HL-60 (cell line): ENCODE measurements around the gene SRPX2.

ENCODE experiments used
- DNase-seq, 2 experiments: peaks; one replicate each; pipeline ENCODE4 v3.0.0-alpha.2; 2010 to 2020; ENCODE audit warnings: low read depth in 1 of 2, low spot score in 1 of 2
- H3K27ac ChIP-seq: fragments of 250-450 bp; sonication (Bioruptor Pico); replicated peaks from 2 replicates; pipeline ENCODE4 v1.5.1; 2020; ENCODE audit warnings: mild to moderate bottlenecking, moderate library complexity
- H3K27me3 ChIP-seq: fragments of 250-450 bp; sonication (Bioruptor Pico); 2 replicates; pipeline ENCODE4 v1.5.1; 2021; ENCODE audit warnings: mild to moderate bottlenecking, moderate library complexity; ENCODE audit not compliant: insufficient read depth, poor library complexity, severe bottlenecking
- H3K4me3 ChIP-seq: replicated peaks from 2 replicates; pipeline ENCODE4 v1.5.1; 2011; ENCODE audit warnings: mild to moderate bottlenecking, control low read depth, low read length; ENCODE audit not compliant: insufficient read depth
- CTCF ChIP-seq: IDR thresholded peaks from one replicate; pipeline ENCODE4 v1.5.1; 2011; ENCODE audit warnings: low read length, control low read depth, inconsistent platforms; ENCODE audit not compliant: insufficient read depth
- GABPA ChIP-seq: IDR thresholded peaks from 2 replicates; pipeline ENCODE4 v1.6.1; 2012; ENCODE audit warnings: low read depth
- POLR2AphosphoS5 ChIP-seq: IDR thresholded peaks from 2 replicates; pipeline ENCODE4 v1.6.1; 2012; ENCODE audit warnings: low read depth
- REST ChIP-seq: IDR thresholded peaks from 2 replicates; pipeline ENCODE4 v1.6.1; 2012; ENCODE audit warnings: low read depth; ENCODE audit not compliant: insufficient replicate concordance
- SPI1 ChIP-seq: IDR thresholded peaks from 2 replicates; pipeline ENCODE4 v1.6.1; 2012; ENCODE audit warnings: low read depth, mild to moderate bottlenecking, borderline replicate concordance

The SRPX2 gene

GRCh38 chrX:100663642-100664041, 19.6 kb downstream of the SRPX2 start:
- H3K27ac ChIP-seq, result no peak overlapping the region
- H3K4me3 ChIP-seq, result no peak overlapping the region
- no peaks in the 10 kb centered on the region for H3K27me3 ChIP-seq
- TF ChIP-seq REST (no peak), POLR2AphosphoS5 (no peak), GABPA (no peak), SPI1 (no peak), CTCF (no peak)
- DNase-seq, result no peak

GRCh38 chrX:100672966-100673365, 29.0 kb downstream of the SRPX2 start:
- no peak overlapping the region for H3K27ac ChIP-seq
- no peak for TF ChIP-seq CTCF
- no peak for TF ChIP-seq POLR2AphosphoS5
- TF ChIP-seq REST, result no peak
- TF ChIP-seq GABPA, result no peak
- no peak for TF ChIP-seq SPI1
- no peak overlapping the region for H3K4me3 ChIP-seq
- H3K27me3 ChIP-seq, result no peaks in the 10 kb centered on the region
- DNase-seq, result no peak

- TF ChIP-seq GABPA (no peak), POLR2AphosphoS5 (no peak), SPI1 (no peak), REST (no peak), CTCF (no peak)
- H3K4me3 ChIP-seq, result no peak overlapping the region
- H3K27me3 ChIP-seq, result no peaks in the 10 kb centered on the region
- no peak overlapping the region for H3K27ac ChIP-seq
- no peak for DNase-seq
Observed at GRCh38 chrX:100673397-100673953, 29.5 kb downstream of the SRPX2 start.
